A549 (cell line): ENCODE results near the gene WNT5B. TPM values are rescaled to one million over a fixed set of nuclear protein-coding genes. Genes with fewer than 3 reads are reported as not detected.

Experiments used
- ATAC-seq, 2 experiments: fragments of 200-7000 bp in 1 of 2; fragments of >200 bp in 1 of 2; cut with Nextera tagmentation in 1 of 2; cut with Tn5 transposase in 1 of 2; 3 replicates each; pipeline versions ENCODE4 v1.8.0 to v1.9.1; 2018 to 2020; ENCODE audit warnings: mild to moderate bottlenecking in 1 of 2, moderate library complexity in 1 of 2
- CTCF ChIA-PET: fragments of 300-600 bp; sonication (Branson Sonifier 250); formaldehyde crosslinking; extraction: SDS; loops from one replicate; lab custom pipeline; 2021; ENCODE audit warnings: antibody characterized with exemption, inconsistent platforms; lab: Yijun Ruan, JAX
- POLR2A ChIA-PET: fragments of 350-600 bp; formaldehyde crosslinking; extraction: SDS; loops from one replicate; lab custom pipeline; 2021; ENCODE audit warnings: antibody characterized with exemption, inconsistent platforms; lab: Yijun Ruan, JAX
- DNase-seq, 2 experiments: peaks; one replicate each; pipeline versions ENCODE4 v3.0.0 to v3.0.0-alpha.2; 2011 to 2016; ENCODE audit warnings: low read depth in 1 of 2, low spot score in 1 of 2
- FAIRE-seq: peaks from 2 replicates; lab custom pipeline; 2011; peaks lifted over from hg19 to GRCh38; lab: Jason Lieb, UNC
- H3K27ac ChIP-seq, 2 experiments: fragments of >200 bp; sonication (Bioruptor Twin); formaldehyde crosslinking; 3 replicates each; pipeline ENCODE4 v1.5.1; 2016 to 2017
- H3K4me1 ChIP-seq: fragments of >200 bp; sonication (Bioruptor Twin); formaldehyde crosslinking; 3 replicates; pipeline ENCODE4 v1.6.1; 2016
- H3K4me2 ChIP-seq: fragments of >200 bp; sonication (Bioruptor Twin); formaldehyde crosslinking; 3 replicates; pipeline ENCODE4 v1.6.1; 2016
- H3K4me3 ChIP-seq: fragments of >200 bp; sonication (Bioruptor Twin); formaldehyde crosslinking; 3 replicates; pipeline ENCODE4 v1.5.1; 2016
- H3K9me3 ChIP-seq: fragments of >200 bp; sonication (Bioruptor Twin); formaldehyde crosslinking; 3 replicates; pipeline ENCODE4 v1.6.1; 2016
- BHLHE40 ChIP-seq: IDR thresholded peaks from 2 replicates; pipeline ENCODE4 v1.6.1; 2012; ENCODE audit warnings: low read depth, low read length, inconsistent platforms
- CBX2 ChIP-seq: fragments of 200-600 bp; sonication (generic); IDR thresholded peaks from 2 replicates; pipeline ENCODE4 v1.6.1; 2016; ENCODE audit warnings: low read depth, mild to moderate bottlenecking, borderline replicate concordance
- CEBPB ChIP-seq, 2 experiments: fragments of >200 bp in 1 of 2; sonication (Bioruptor Twin) in 1 of 2; formaldehyde crosslinking in 1 of 2; IDR thresholded peaks; 2 replicates each; pipeline ENCODE4 v1.6.1; 2012 to 2016
- CHD4 ChIP-seq: fragments of 200-600 bp; sonication (generic); IDR thresholded peaks from 2 replicates; pipeline ENCODE4 v1.6.1; 2016; ENCODE audit warnings: antibody characterized with exemption, mild to moderate bottlenecking, borderline replicate concordance
- CTCF ChIP-seq: fragments of >200 bp; sonication (Bioruptor Twin); formaldehyde crosslinking; IDR thresholded peaks from 3 replicates; pipeline ENCODE4 v1.5.1; 2016
- EHMT2 ChIP-seq: fragments of 200-600 bp; sonication (generic); IDR thresholded peaks from 2 replicates; pipeline ENCODE4 v1.6.1; 2016; ENCODE audit warnings: antibody characterized with exemption, low read depth, mild to moderate bottlenecking, moderate library complexity
- ELK1 ChIP-seq: fragments of 150-350 bp; IDR thresholded peaks from 2 replicates; pipeline ENCODE4 v1.6.1; 2014; ENCODE audit warnings: low read depth, mild to moderate bottlenecking, low read length
- FOSL2 ChIP-seq, 2 experiments: fragments of 450-650 bp in 1 of 2; fragments of >200 bp in 1 of 2; sonication (Bioruptor Twin) in 1 of 2; formaldehyde crosslinking; IDR thresholded peaks; 2 replicates each; pipeline versions ENCODE4 v1.5.0 to v1.6.1; 2016 to 2020; ENCODE audit warnings: mild to moderate bottlenecking in 1 of 2, moderate library complexity in 1 of 2
- HDAC2 ChIP-seq: fragments of 200-600 bp; sonication (generic); IDR thresholded peaks from 2 replicates; pipeline ENCODE4 v1.6.1; 2016
- HES2 ChIP-seq: fragments of >200 bp; sonication (Bioruptor Twin); formaldehyde crosslinking; IDR thresholded peaks from 2 replicates; pipeline ENCODE4 v1.6.1; 2016
- HOXA7 ChIP-seq: fragments of 250-450 bp; sonication (Bioruptor Pico); IDR thresholded peaks from 2 replicates; pipeline ENCODE4 v1.5.0; 2020; ENCODE audit warnings: mild to moderate bottlenecking, moderate library complexity
- JUNB ChIP-seq: fragments of >200 bp; sonication (Bioruptor Twin); formaldehyde crosslinking; IDR thresholded peaks from 2 replicates; pipeline ENCODE4 v1.6.1; 2016
- KDM5A ChIP-seq: fragments of 200-600 bp; sonication (generic); IDR thresholded peaks from 2 replicates; pipeline ENCODE4 v1.6.1; 2016; ENCODE audit warnings: antibody characterized with exemption, mild to moderate bottlenecking
- MAX ChIP-seq: IDR thresholded peaks from 2 replicates; pipeline ENCODE4 v1.6.1; 2012
- PHF8 ChIP-seq: fragments of 200-600 bp; sonication (generic); IDR thresholded peaks from 2 replicates; pipeline ENCODE4 v1.6.1; 2016; ENCODE audit warnings: low read depth, mild to moderate bottlenecking, antibody characterized with exemption, moderate library complexity, borderline replicate concordance
- POLR2AphosphoS2 ChIP-seq: conservative IDR thresholded peaks from 2 replicates; pipeline ENCODE4 v1.6.1; 2012; ENCODE audit warnings: low read length, improper control_type of control experiment, inconsistent platforms
- RFX5 ChIP-seq: fragments of 450-650 bp; IDR thresholded peaks from 2 replicates; pipeline ENCODE4 v1.7.1; 2014; ENCODE audit warnings: antibody characterized with exemption, mild to moderate bottlenecking, moderate library complexity
- RNF2 ChIP-seq: fragments of 200-600 bp; sonication (generic); IDR thresholded peaks from 2 replicates; pipeline ENCODE4 v1.6.1; 2016; ENCODE audit warnings: low read depth, mild to moderate bottlenecking, antibody characterized with exemption, moderate library complexity, borderline replicate concordance
- USF2 ChIP-seq: fragments of 450-650 bp; IDR thresholded peaks from 2 replicates; pipeline ENCODE4 v1.6.1; 2014; ENCODE audit warnings: antibody characterized with exemption
- ZC3H11A ChIP-seq: fragments of 450-650 bp; IDR thresholded peaks from 2 replicates; pipeline ENCODE4 v1.6.1; 2014; ENCODE audit warnings: antibody characterized with exemption, mild to moderate bottlenecking
- ZFP36 ChIP-seq: fragments of 450-650 bp; IDR thresholded peaks from 2 replicates; pipeline ENCODE4 v1.6.1; 2014; ENCODE audit warnings: borderline replicate concordance; ENCODE audit not compliant: partially characterized antibody
- ZSCAN20 ChIP-seq: fragments of 250-450 bp; sonication (Bioruptor Pico); IDR thresholded peaks from 2 replicates; pipeline ENCODE4 v1.8.0; 2022; ENCODE audit warnings: mild to moderate bottlenecking, moderate library complexity
- WGBS: methylation state at CpG from one replicate; pipeline ENCODE4 v1.1.6; 2017; ENCODE audit errors: missing lambda C conversion rate; 5-methylcytosine and 5-hydroxymethylcytosine counted together
- polyA plus RNA-seq, 4 experiments: library from polyadenylated mRNA; depleted of rRNA in 3 of 4; stranded (reverse); fragments of >200 nt; fragmentation: RNase III in 1 of 4; extraction: RNeasy Plus Mini Kit Qiagen cat#74134 plus additional on column Dnase treatment in 1 of 4; gene quantifications; 2 replicates in 3 of 4; 3 replicates in 1 of 4; pipeline ENCODE4 v1.2.3, GENCODE V29; 2011 to 2017

The WNT5B gene
- polyA plus RNA-seq, 2 of the 4 experiments (the other 2 are of a cell fraction), result 1.3 to 1.6 TPM

- Histone ChIP-seq H3K4me3 (no peak overlapping the region), H3K27ac (no peak overlapping the region), H3K9me3 (no peaks in the 10 kb centered on the region), H3K4me1 (no peaks in the 10 kb centered on the region), H3K4me2 (no peak overlapping the region)
- WGBS, result 93% methylated on average over 9 of the region's 9 CpGs
- FAIRE-seq, result no peak
- no peak for ATAC-seq
- ChIA-PET CTCF (interaction anchor here (1.1 to 17.7 kb wide), 5 partner anchors 11 to 297 kb away, joined by 3 to 196 read pairs (median 9); partner anchors contain the start of gene WNT5B), POLR2A (no interaction called here)
- no peak for TF ChIP-seq RNF2
- TF ChIP-seq USF2, result no peak
- no peak for TF ChIP-seq CEBPB (IDR thresholded peaks at IDR 0.05)
- no peak for TF ChIP-seq MAX
- no peak for TF ChIP-seq ZSCAN20 (CRISPR knock-in tag)
- TF ChIP-seq RFX5, result no peak
- TF ChIP-seq FOSL2 (IDR thresholded peaks at IDR 0.05), result no peak
- TF ChIP-seq FOSL2 (CRISPR knock-in tag; IDR thresholded peaks at IDR 0.05), result no peak
- TF ChIP-seq ZFP36, result no peak
- TF ChIP-seq JUNB, result no peak
- no peak for TF ChIP-seq CTCF
- no peak for TF ChIP-seq ZC3H11A
- DNase-seq, result no peak
Observed at GRCh38 chr12:1643043-1643442, 14.0 kb downstream of the WNT5B start.

GRCh38 chr12:1643905-1644533, 15.0 kb downstream of the WNT5B start:
- TF ChIP-seq HES2 (no peak), ELK1 (no peak), HOXA7 (no peak)
- Histone ChIP-seq H3K4me3 (no peak overlapping the region), H3K9me3 (no peaks in the 10 kb centered on the region), H3K27ac (no peak overlapping the region), H3K4me2 (no peak overlapping the region), H3K4me1 (no peaks in the 10 kb centered on the region)
- CTCF ChIA-PET, result interaction anchor here (0.7 to 17.7 kb wide), 8 partner anchors 9 to 329 kb away, joined by 3 to 196 read pairs (median 6); partner anchors contain the start of gene WNT5B
- POLR2A ChIA-PET, result no interaction called here
- WGBS, result 73% methylated on average over 6 of the region's 7 CpGs
- ATAC-seq, result no peak
- no peak for DNase-seq
- no peak for FAIRE-seq

GRCh38 chr12:1644534-1645438, 15.8 kb downstream of the WNT5B start:
- H3K4me2 ChIP-seq, result no peak overlapping the region
- ATAC-seq (no peak), FAIRE-seq (no peak), DNase-seq (no peak)
- H3K27ac ChIP-seq, result no peak overlapping the region
- CTCF ChIA-PET, result interaction anchor here (0.7 to 17.7 kb wide), 7 partner anchors 8 to 328 kb away, joined by 3 to 196 read pairs (median 9); partner anchors contain the start of gene WNT5B
- H3K4me3 ChIP-seq, result no peak overlapping the region
- POLR2A ChIA-PET, result no interaction called here
- no peaks in the 10 kb centered on the region for H3K4me1 ChIP-seq
- H3K9me3 ChIP-seq, result no peaks in the 10 kb centered on the region
- 76% methylated on average over 15 of the region's 15 CpGs for WGBS
- TF ChIP-seq CBX2 (no peak), POLR2AphosphoS2 (no peak), BHLHE40 (no peak), CHD4 (no peak), HDAC2 (no peak), KDM5A (no peak), PHF8 (no peak), EHMT2 (no peak)
